HEK293T (cell line): ENCODE measurements around the gene ZNF471.

Source experiments
- SP1 ChIP-seq: fragments of 450-650 bp; IDR thresholded peaks from 2 replicates; pipeline ENCODE4 v1.6.1; 2017
- ZNF384 ChIP-seq: fragments of 450-650 bp; IDR thresholded peaks from 2 replicates; pipeline ENCODE4 v1.6.1; 2016

DNA sequence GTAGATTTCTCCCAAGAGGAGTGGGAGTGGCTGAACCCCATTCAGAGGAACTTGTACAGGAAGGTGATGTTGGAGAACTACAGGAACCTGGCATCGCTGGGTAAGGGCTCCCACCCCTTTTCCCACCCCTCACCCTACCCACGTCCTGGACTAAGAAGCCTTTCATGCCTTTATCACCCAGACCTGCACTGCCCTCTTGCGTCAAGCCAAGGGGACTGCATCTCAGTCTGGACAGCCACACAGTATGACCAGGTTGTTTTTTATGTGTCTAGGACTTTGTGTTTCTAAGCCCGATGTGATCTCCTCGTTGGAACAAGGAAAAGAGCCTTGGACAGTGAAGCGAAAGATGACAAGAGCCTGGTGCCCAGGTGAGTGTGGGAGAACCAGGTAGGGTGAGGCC, 39.9 kb downstream of the ZNF471 start:
- no peak for TF ChIP-seq ZNF384
- TF ChIP-seq SP1: no peak
